SKM-1 (cell line): Measurements from ENCODE around the gene KIAA1549.
"Not testable (repeated sequence)": the region's sequence is repeated elsewhere in the genome, so short reads cannot be mapped to it uniquely, and the experiment has no call there.

Experiments used
- DNase-seq: peaks from one replicate; lab custom pipeline; 2025; ENCODE audit not compliant: unreplicated experiment; lab: John Stamatoyannopoulos, UW

KIAA1549 gene

DNA sequence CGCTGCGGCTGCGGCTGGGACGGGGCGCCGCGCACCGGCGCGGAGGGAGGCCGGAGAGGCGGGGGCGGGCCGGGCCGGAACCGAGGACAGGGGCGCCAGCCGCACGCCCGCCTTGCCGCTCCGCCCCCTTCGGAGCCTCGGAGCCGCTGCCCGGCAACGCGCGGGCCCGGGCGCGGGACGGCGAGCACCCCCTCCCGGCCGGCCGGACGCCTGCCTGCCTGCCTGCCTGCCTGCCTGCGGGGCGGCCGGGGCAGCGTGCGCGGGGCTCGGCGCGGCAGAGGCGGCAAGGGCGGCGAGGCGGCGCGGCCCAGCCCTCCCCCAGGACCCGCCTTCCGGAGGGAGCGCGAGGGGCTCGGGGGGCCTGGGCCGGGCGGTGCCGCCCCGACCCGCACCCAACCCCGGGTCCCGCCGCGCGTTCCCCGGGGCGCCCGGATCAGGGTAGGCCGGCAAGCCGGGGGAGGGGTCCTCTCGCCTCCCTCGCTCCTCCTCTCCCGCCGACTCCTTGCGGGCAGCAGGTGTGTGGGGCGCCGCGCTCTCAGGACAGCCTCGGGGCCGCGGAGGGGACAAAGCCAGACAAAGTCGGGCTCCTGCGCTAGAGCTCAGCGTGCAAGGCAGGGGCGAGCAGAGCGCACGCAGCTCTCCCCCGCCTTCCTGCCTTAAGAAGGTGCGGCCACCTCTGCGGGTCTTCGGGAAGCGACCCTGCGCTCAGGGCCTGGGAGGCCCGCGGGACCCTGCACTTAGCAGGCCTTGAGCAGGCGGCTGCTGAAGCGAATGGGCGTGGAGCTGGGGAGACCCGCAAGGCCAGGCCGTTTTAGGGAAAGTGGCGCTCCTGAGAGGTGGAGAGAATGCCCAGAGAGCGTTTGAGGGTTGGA lies at the start of gene KIAA1549:
Gene KIAA1549, minus strand, starts transcription at position 58 of the 872 bp plus-strand sequence. CDS start 120 bp downstream, outside the sequence.
- DNase-seq = peak; percentile 42

GRCh38 chr7:139029353-139029752 lies 48.2 kb upstream of the KIAA1549 start:
- no peak for DNase-seq

DNA sequence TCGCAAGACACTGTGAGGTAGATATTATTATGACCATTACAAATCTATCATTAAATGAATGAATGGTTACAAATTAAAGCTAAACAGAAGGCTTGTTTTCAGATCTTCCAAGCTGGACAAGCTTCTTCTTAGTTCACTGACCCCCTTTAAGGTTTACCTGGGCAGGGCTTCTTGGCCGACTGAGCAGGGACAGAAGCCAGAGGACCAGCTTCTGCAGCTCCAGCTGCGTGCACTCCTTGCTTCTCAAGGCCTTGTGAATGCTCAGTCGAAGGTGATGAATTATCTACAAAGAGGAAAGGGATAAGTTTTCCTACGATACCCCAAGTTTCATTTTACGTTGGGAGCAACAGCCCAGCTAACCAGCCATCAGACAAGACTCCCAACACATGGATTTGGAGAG lies 45.4 kb upstream of the KIAA1549 start:
- no peak for DNase-seq

DNA sequence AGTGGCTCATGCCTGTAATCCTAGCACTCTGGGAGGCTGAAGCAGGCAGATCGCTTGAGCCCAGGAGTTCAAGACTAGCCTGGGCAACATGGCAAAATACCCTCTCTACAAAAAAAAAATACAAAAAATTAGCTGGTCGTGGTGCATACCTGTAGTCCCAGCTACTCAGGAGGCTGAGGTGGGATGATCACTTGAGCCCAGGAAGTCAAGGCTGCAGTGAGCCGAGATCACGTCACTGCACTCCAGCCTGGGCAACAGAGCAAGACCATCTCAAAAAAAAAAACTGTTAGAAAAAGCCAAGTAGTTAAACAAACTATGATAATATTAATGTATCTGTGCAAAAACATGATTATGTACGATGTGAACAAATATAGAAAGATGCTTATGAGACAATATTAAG lies 44.7 kb upstream of the KIAA1549 start:
- not testable (repeated sequence) for DNase-seq

GRCh38 chr7:139023076-139023475 lies 41.9 kb upstream of the KIAA1549 start:
- DNase-seq = no peak

- DNase-seq = no peak
Observed at GRCh38 chr7:139022286-139022685, 41.1 kb upstream of the KIAA1549 start.

- no peak for DNase-seq
Observed at GRCh38 chr7:139018910-139019309, 37.7 kb upstream of the KIAA1549 start.

GRCh38 chr7:139016931-139017511 lies 35.8 kb upstream of the KIAA1549 start:
- DNase-seq = peak; percentile 49

- DNase-seq = no peak
Observed at GRCh38 chr7:139011373-139011772, 30.2 kb upstream of the KIAA1549 start.

DNA sequence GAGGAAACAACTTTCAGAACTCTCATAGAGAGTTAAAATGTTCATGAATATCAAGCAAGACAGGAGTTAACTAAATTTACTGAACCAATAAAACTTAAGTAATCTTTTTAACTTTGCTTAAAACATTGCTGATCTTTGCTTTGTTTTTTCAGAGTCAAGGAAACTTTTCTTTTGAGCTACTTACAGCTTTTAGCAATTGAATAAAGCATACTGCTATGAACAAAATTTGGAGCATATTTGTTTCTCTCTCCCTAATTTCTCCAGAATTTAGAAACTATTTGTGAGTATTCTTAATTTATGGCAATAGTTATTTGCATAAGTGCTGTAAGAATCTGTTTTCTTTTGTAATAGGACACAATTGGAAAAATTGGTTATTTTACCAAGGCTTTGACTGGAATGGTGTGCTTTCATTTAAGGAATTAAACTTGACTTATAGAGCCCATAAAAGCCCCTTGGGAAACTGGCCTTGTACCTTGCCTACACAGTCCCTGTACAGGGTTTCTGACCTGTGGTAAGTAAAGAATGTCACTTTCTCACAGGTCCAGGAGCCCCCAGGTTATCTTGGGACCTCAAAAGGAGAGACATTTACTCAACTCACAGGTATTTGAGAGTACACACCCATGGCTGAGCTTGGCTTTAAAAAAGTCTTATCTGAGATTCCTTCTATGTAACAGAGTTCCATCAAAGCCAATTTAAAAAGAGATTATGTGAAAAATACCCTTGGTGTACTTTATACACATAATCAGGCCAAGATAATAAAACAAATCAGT lies 23.3 kb upstream of the KIAA1549 start:
- DNase-seq = no peak

DNA sequence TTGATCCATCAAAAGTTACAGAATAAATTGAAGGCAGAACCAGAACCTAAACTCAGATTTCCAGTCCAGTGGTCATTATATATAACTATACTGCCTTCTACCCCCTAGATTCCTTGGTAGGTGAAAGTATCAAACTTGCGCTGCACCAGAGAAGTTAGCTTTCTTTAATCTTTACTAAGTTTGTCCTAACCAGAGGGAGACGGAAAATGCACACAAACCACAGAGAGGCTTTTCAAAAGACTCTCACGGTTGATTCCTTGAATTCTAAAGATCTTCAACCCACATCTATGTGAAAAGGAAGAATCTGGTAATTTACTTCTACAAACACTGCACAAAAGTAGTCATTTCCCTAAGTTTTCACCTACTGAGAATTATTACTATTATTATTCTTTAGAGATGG lies 18.2 kb upstream of the KIAA1549 start:
- DNase-seq = no peak

- no peak for DNase-seq
Observed at GRCh38 chr7:138992052-138992531, 10.9 kb upstream of the KIAA1549 start.

DNA sequence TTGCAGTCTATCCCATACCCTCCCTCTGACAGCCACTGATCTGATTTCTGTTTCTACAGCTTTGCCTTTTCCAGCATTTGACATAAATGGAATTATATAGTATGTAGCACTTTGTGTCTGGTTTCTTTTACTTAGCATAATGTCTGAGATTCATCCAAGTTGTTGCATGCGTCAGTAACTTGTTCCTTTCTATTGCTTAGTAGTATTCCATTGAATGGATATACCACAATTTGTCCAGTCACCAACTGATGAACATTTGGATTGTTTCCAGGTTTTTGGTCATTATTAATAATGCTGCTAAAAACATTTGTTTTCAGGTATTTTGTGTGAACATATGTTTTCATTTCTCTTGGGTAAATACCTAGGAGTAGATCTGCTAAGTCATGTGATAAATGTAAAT lies 6.5 kb upstream of the KIAA1549 start:
- DNase-seq = no peak

DNA sequence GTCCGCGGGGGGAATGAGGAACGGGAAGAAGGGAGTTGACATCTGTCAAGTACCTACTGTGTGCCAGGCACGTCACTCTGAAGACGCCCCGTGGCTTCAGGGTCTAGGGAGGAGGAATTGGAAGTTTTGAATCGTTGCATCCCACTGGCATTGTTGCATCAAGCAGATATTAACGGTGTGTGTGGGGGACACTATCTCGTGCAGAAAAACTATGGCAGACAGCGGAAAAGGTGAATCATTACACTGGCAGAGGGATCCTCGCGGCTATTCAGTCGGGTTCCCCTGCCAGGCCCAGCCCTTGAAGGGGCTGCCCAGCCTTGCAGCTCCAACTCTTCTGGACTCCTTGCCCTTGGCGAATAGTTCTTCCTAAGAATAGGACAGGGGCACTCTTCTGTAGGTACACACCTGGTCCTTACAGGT lies 1.0 kb upstream of the KIAA1549 start:
- DNase-seq = no peak

DNA sequence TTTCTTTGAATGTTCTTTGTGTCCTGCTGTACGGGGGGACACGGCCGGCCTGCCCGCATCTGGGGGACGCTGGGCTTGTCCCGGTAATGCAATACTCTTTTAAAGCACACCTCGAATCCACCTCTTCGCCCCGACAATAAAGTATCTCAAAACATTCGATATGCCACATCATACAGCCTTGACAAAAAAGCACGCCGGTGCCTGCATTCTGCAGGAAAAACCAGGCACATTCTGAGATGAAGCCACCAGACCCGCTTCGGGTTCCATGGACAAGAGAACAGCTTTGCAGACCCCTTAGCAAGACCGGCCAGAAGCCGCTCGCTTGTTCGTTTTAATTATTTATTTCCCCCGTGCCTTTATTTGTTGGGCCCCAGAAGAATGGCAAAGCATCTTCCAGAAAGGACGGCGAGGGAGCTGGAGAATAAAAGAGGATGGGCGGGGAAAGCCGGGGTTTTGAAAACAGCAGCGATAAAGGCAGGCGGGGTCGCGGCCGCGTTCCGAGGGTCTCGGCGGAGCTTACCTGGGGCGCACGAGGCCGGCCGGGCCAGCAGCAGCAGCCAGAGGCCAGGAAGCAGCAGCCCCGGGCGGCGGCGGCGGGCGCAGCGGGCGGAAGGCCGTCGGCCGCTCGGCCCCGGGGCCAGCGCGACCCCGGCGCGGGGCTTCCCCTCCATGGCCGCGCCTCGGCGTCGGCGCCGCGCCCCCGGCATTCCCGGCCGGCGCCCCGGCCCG lies 462 bp downstream of the KIAA1549 start:
- no peak for DNase-seq

GRCh38 chr7:138979988-138980562 lies 1.1 kb downstream of the KIAA1549 start:
- no peak for DNase-seq

DNA sequence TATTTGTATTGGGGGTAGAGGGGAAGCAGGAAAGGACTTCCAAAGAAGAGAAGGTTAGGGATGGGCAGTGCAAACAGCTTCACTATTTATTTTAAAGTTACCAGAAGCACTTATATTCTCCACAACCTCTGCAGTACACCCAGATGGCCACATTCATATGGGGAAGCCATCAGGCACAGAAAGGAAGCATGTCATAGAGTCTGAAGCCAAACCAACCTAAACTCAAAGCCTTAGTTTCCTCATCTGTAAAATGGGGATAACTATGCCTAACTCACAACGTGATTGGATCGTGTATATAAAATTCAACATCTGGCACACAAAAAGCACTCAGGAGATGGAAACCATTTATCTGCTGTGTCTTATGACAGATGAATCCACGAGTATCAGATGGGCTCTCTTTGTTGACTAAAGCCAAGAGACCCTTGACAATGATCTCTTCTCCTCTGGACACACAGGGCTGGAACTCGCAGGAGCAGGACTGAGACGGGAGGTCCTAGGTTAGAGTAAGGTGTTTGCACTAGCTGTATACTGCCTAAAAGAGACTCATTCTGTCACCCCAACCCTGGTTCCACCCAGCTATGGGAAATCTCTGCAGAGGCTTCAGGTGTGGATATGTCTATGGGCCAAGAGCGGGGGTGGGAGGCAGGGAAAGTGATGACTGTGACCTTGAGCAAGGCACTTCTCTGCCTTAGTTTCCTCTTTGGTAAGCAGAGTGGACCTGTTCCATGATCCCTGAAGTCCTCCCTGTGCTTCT lies 1.8 kb downstream of the KIAA1549 start:
- no peak for DNase-seq

- DNase-seq = no peak
Observed at GRCh38 chr7:138978541-138979184, 2.5 kb downstream of the KIAA1549 start.

- DNase-seq = not testable (repeated sequence)
Observed at GRCh38 chr7:138976161-138976560, 5.0 kb downstream of the KIAA1549 start.
